Mucosa of descending colon (tissue), 3 donors: ENCODE results near the gene PDPN. TPM values are rescaled to one million over a fixed set of nuclear protein-coding genes. Genes with fewer than 3 reads are reported as not detected.
A peak's percentile ranks its signal among the peaks of the same experiment; 100 is the strongest.

ENCODE experiments used
- ATAC-seq: fragments of 200-7000 bp; cut with Tn5 transposase; one replicate; pipeline ENCODE4 v1.9.1; 2020; ENCODE audit warnings: mild to moderate bottlenecking, moderate library complexity
- DNase-seq, 3 donors: peaks; one replicate each; pipeline ENCODE4 v3.0.0-alpha.2; 2020
- H3K36me3 ChIP-seq: fragments of 200-600 bp; one replicate; pipeline ENCODE4 v1.8.0; 2021; ENCODE audit warnings: low read depth, mild to moderate bottlenecking
- H3K4me1 ChIP-seq: fragments of 200-600 bp; one replicate; pipeline ENCODE4 v1.8.0; 2021; ENCODE audit warnings: low read depth, mild to moderate bottlenecking
- H3K4me3 ChIP-seq: fragments of 200-600 bp; one replicate; pipeline ENCODE4 v1.8.0; 2021; ENCODE audit warnings: mild to moderate bottlenecking
- H3K9me3 ChIP-seq: fragments of 200-600 bp; one replicate; pipeline ENCODE4 v1.8.0; 2021; ENCODE audit warnings: mild to moderate bottlenecking
- intact Hi-C, 2 donors: fragments of 100-400 bp; cut with DNase I in 1 of 2; cut with micrococcal nuclease in 1 of 2; formaldehyde crosslinking; loops; one replicate each; pipeline versions ENCODE4 v1.11.0 to v1.11.1; 2022; cut with DNase I, micrococcal nuclease
- long read RNA-seq, 2 donors: library from polyadenylated mRNA; unstranded; transcript quantifications; one replicate each; pipeline ENCODE4 v2.0.0, GENCODE V29; 2019 to 2021
- total RNA-seq, 3 donors: library from RNA; stranded (reverse); fragmentation: NEBNext Ultra II Directional in 2 of 3; extraction: Animal tissue kit (Norgen Biotek cat#: 25700) in 2 of 3; gene quantifications; one replicate each; pipeline versions ENCODE4 v1.2.1 to v1.2.4, GENCODE V29; 2021 to 2023
- TF ChIP-seq, protein P1 (sequence below): fragments of 200-600 bp; IDR thresholded peaks from one replicate; pipeline ENCODE4 v1.8.0; 2022; ENCODE audit warnings: antibody characterized with exemption, mild to moderate bottlenecking
- donor health status: DM: no; HTN: no; CAD: no; lungs with moderate emphysema.
- donor health status: DM: no; HTN: no; CAD: no.
- donor health status: DM: no; HTN: yes; CAD: no.

Gene PDPN, protein sequence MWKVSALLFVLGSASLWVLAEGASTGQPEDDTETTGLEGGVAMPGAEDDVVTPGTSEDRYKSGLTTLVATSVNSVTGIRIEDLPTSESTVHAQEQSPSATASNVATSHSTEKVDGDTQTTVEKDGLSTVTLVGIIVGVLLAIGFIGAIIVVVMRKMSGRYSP
- 10 to 100 TPM in 2 of 3 donors, 1 to 10 TPM in 1; 1.0 to 12.8 (median 12.6) TPM for total RNA-seq
- long read RNA-seq, donor 1, transcript PDPN-201 (6 exons, 3,104 nt): major isoform, 9 of 19 reads
- long read RNA-seq, donor 1, transcript PDPN-202 (6 exons, 2,801 nt): major isoform, 9 of 19 reads
- long read RNA-seq, donor 1, partial matches to known transcripts: 0 of 19 reads
- long read RNA-seq, donor 1, other reads (novel, unspliced or antisense): 1 of 19 reads
- long read RNA-seq, donor 2, partial matches to known transcripts: 0 of 5 reads
- long read RNA-seq, donor 2, other reads (novel, unspliced or antisense): 1 of 5 reads

DNA sequence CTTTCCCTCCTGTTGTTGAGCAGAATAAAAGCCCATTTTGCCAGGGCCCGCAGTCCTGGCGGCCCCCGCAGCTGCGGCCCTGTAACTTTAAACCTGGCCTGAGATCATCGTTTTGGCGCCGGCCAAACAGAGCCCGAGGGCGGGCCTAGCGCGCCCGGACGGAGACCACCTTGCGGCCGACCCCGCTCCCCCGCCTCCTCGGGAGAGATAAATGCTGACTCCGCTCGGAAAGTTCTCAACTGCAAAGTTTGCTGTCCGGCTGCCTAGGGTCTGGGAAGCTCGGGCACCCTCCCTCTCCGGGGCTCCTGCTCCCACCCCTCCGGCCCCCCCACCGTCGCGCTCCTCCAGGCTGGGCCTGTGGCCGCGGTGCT is at the start of gene PDPN:
Gene PDPN (plus strand): TSS at position 238 of the 371 bp plus-strand sequence. CDS start 202 bp downstream, outside the sequence.
- Histone ChIP-seq H3K4me3 (no peak within 1 kb of the TSS), H3K9me3 (no peaks in the 10 kb centered on the region), H3K36me3 (no peaks in the 10 kb centered on the region), H3K4me1 (no peaks in the 10 kb centered on the region)
- peak in 2 of 3 donors; percentile 33 to 61 for DNase-seq
- ATAC-seq: peak; percentile 25
- intact Hi-C loops: no loop called here
- TF ChIP-seq, protein P1, sequence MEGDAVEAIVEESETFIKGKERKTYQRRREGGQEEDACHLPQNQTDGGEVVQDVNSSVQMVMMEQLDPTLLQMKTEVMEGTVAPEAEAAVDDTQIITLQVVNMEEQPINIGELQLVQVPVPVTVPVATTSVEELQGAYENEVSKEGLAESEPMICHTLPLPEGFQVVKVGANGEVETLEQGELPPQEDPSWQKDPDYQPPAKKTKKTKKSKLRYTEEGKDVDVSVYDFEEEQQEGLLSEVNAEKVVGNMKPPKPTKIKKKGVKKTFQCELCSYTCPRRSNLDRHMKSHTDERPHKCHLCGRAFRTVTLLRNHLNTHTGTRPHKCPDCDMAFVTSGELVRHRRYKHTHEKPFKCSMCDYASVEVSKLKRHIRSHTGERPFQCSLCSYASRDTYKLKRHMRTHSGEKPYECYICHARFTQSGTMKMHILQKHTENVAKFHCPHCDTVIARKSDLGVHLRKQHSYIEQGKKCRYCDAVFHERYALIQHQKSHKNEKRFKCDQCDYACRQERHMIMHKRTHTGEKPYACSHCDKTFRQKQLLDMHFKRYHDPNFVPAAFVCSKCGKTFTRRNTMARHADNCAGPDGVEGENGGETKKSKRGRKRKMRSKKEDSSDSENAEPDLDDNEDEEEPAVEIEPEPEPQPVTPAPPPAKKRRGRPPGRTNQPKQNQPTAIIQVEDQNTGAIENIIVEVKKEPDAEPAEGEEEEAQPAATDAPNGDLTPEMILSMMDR: no peak

DNA sequence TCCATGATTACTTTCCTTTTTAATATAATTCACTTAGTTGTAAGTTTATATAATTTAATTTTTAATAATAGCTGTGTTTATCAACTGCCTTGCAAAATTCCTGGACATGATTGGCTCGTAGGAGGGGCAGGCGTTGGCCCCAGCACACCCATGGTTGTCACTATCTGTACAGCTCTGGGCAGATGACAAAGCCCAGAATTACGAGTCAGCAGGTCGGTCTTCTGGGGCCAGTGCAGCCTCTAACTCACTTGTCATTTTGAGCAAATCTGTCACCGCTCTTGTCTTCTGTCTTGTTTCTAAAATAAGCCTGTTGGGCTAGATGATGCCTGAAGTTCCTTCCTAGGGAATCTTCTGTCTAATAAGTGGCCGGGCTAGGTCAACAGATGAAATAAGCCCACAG is 48.4 kb upstream of the PDPN start:
- TF ChIP-seq, protein P1: no peak
- no peaks in the 10 kb centered on the region for H3K4me1 ChIP-seq
- H3K4me3 ChIP-seq: no peak overlapping the region
- no peaks in the 10 kb centered on the region for H3K36me3 ChIP-seq
- no peak for ATAC-seq
- intact Hi-C loops: no loop called here
- no peaks in the 10 kb centered on the region for H3K9me3 ChIP-seq
- no peak for DNase-seq

DNA sequence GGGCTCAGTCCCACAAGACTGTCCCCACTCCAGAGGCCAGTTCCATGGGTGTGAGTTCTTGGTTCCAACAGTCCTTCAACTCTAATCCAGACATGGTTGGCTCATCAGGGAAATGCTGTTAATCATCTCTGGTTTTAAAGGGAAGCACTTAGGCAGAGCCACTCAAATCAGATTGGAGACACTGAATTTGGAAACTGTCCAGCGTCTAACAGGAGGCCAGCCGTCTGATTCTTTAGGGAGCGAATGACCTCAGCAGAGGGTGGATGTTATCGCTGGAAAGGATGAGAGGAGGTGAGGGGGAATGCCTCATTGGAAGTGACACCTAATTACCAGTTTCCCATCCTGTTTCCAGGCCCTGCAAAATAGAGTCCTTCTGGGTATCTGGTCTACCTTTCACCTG is 47.1 kb upstream of the PDPN start:
- H3K36me3 ChIP-seq: no peaks in the 10 kb centered on the region
- ATAC-seq (no peak), DNase-seq (no peak)
- intact Hi-C loops: no loop called here
- H3K9me3 ChIP-seq: no peaks in the 10 kb centered on the region
- TF ChIP-seq, protein P1: no peak
- no peak overlapping the region for H3K4me3 ChIP-seq
- no peaks in the 10 kb centered on the region for H3K4me1 ChIP-seq

DNA sequence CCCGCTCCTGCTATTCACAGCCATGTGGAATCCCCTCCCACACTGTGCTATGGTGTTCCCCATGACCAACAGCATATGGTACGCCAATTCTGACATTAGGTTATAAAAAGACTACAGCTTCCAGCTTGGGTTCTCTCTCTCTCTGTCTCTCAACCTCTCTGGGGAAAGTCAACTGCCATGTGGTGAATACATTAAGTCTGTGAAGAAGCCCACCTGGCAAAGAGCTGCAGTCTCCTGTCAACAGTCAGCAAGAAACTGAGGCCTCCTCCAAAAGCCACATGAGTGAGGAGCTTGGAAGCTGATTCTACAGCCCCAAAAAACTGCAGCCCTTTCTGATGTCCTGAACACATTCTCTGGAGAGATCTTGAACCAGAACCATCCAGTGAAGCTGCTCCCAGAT is 44.8 kb upstream of the PDPN start:
- Histone ChIP-seq H3K4me3 (no peak overlapping the region), H3K9me3 (no peaks in the 10 kb centered on the region), H3K36me3 (no peaks in the 10 kb centered on the region), H3K4me1 (no peaks in the 10 kb centered on the region)
- intact Hi-C loops: no loop called here
- TF ChIP-seq, protein P1: no peak
- no peak for ATAC-seq
- no peak for DNase-seq

DNA sequence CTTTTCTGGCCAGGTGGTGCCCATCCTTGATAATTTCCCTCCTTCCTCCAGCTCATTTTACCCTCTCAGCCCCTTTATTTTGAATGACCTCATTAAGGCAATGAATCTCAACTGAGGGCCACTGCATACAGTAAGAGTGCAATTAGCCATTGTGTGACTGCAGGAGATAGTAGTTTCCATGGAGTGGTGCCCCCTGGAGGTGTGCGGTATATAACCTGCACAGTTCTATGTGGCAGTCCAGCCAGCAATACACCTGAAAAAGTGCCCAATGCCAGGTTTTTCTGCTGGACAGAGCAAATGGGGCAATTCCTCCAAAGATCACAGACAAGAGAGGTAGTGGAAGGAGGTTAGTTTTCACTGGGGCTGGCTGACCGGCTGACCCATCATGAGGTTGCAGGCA is 43.9 kb upstream of the PDPN start:
- TF ChIP-seq, protein P1: no peak
- H3K9me3 ChIP-seq: no peaks in the 10 kb centered on the region
- H3K36me3 ChIP-seq: no peaks in the 10 kb centered on the region
- H3K4me3 ChIP-seq: no peak overlapping the region
- intact Hi-C loops: no loop called here
- H3K4me1 ChIP-seq: no peaks in the 10 kb centered on the region
- no peak for DNase-seq
- no peak for ATAC-seq
